Measurements from ENCODE around the gene LPIN2.

DNA sequence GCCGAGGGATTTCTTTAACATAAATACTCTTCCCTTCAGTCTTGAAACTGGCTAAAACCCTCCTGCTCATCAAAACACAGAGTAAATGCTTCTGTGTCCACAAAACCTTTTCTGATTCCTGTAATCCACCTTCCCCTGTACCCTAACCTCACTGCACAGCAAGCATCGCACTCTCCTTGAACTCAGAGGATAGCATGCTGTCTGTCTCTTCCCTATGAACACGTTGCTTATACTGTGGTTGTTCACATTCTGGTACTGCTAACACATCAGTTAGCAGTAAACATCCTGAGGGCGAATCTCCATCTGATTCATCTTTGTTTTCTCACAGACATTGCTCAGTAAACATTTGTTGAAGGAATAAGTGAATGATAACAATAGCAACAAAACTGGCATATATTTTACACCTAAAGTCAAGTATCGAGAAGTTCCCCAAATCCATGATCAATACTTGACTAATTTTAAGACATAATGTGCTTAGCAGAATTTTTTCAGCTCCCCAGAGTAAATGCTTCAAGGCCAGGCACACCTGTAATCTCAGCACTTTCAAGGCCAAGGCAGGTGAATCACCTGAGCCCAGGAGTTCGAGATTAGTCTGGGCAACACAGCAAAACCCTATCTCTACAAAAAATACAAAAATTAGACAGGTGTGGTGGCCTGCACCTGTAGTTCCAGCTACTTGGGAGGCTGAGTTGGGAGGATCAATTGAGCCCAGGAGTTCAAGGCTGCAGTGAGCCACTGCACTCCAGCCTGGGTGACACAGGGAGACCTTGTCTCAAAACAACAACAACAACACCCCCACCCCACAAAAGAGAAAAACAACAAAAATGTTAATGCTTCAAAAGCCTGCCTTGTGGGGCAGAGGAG lies 45.6 kb upstream of the LPIN2 start:
- TF ChIP-seq, protein P1, sequence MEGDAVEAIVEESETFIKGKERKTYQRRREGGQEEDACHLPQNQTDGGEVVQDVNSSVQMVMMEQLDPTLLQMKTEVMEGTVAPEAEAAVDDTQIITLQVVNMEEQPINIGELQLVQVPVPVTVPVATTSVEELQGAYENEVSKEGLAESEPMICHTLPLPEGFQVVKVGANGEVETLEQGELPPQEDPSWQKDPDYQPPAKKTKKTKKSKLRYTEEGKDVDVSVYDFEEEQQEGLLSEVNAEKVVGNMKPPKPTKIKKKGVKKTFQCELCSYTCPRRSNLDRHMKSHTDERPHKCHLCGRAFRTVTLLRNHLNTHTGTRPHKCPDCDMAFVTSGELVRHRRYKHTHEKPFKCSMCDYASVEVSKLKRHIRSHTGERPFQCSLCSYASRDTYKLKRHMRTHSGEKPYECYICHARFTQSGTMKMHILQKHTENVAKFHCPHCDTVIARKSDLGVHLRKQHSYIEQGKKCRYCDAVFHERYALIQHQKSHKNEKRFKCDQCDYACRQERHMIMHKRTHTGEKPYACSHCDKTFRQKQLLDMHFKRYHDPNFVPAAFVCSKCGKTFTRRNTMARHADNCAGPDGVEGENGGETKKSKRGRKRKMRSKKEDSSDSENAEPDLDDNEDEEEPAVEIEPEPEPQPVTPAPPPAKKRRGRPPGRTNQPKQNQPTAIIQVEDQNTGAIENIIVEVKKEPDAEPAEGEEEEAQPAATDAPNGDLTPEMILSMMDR (conservative IDR thresholded peaks at IDR 0.05; ENCODE audit: low read depth, low read length), result no peak
- no peak for TF ChIP-seq POLR2A (IDR thresholded peaks at IDR 0.05; ENCODE audit: low read depth, low read length)
- TF ChIP-seq RCOR1 (IDR thresholded peaks at IDR 0.05; ENCODE audit: insufficient replicate concordance, low read length), result no peak
- no peak for TF ChIP-seq CEBPB (IDR thresholded peaks at IDR 0.05; ENCODE audit: low read depth, low read length)
- no peak for TF ChIP-seq CHD1 (IDR thresholded peaks at IDR 0.05; ENCODE audit: low read depth, low read length)
- TF ChIP-seq MAZ (IDR thresholded peaks at IDR 0.05; ENCODE audit: borderline replicate concordance, low read depth, low read length), result no peak
- no peak for TF ChIP-seq RAD21 (IDR thresholded peaks at IDR 0.05; ENCODE audit: low read length)

Data from IMR-90 (cell line).